AG20443 (cell line): ENCODE measurements around the gene DMRTC2.
A peak's percentile ranks its signal among the peaks of the same experiment; 100 is the strongest.

ENCODE experiments used
- DNase-seq: peaks from one replicate; pipeline ENCODE4 v3.0.0; 2012; ENCODE audit warnings: low spot score, mixed read lengths

Gene DMRTC2

GRCh38 chr19:41847351-41848105 lies 2.7 kb downstream of the DMRTC2 start:
- no peak for DNase-seq

DNA sequence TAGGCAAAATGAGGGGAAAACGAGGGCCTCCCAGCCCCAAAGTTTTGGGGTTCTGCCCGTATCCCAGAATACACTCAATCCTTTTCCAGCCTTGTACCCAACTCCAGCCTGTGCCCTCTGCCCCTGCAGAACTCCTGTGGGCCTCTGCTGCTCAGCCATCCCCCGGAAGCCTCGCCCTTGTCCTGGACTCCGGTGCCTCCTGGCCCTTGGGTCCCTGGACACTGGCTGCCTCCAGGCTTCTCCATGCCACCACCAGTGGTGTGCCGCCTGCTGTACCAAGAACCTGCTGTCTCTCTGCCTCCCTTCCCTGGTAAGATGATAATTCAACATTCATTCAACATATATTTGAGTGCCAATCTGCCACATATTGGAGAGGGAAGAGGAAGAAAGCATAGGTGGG lies 3.8 kb downstream of the DMRTC2 start:
- DNase-seq, result no peak

DNA sequence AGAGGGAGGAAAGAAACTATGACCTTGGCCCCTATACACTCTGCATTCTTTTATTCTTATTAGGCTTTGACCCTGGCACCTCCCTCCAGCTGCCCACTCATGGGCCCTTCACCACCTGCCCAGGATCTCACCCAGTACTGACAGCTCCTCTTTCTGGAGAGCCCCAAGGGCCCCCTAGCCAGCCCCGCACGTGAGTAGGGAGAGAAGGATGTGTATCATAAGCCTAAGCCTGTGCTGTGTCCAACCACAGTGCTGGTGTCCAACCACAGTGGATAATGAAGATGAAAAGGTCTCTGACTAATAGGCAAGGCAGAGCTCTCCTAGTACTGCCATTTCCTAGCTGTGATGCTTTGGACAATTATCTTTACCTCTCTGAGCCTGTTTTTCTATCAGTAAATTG lies 4.2 kb downstream of the DMRTC2 start:
- DNase-seq, result no peak

DNA sequence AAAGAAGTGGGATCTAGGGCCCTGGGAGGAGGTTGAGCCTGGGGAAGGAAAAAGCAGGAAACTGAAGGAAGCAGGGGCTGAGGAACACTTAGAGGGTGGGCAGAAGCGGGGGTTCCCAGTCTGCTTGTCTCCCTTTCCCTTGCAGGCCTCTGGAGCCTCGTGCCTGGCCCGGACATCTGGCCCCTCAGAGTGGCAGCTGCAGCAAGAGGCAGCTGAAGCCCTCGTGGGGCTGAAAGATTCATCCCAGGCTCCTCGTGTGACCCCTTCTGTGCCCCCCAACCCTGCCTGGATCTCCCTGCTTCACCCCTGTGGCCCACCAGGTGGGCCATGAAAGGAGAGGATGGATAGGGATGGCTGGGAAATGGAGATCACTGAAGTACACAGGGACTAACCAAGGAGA lies 5.5 kb downstream of the DMRTC2 start:
- DNase-seq, result no peak

- DNase-seq, result no peak
Observed at GRCh38 chr19:41851456-41851855, 6.6 kb downstream of the DMRTC2 start.

- DNase-seq, result no peak
Observed at GRCh38 chr19:41853344-41853743, 8.5 kb downstream of the DMRTC2 start.

GRCh38 chr19:41853768-41854167 lies 8.9 kb downstream of the DMRTC2 start:
- no peak for DNase-seq

- DNase-seq, result no peak
Observed at GRCh38 chr19:41859213-41859617, 14.4 kb downstream of the DMRTC2 start.

GRCh38 chr19:41859618-41860418 lies 15.0 kb downstream of the DMRTC2 start, which contains the start of gene RPS19:
RPS19 (plus strand) TSS chr19:41860255; CDS start chr19:41860775, 520 bp downstream.
- peak; percentile 97 for DNase-seq

DNA sequence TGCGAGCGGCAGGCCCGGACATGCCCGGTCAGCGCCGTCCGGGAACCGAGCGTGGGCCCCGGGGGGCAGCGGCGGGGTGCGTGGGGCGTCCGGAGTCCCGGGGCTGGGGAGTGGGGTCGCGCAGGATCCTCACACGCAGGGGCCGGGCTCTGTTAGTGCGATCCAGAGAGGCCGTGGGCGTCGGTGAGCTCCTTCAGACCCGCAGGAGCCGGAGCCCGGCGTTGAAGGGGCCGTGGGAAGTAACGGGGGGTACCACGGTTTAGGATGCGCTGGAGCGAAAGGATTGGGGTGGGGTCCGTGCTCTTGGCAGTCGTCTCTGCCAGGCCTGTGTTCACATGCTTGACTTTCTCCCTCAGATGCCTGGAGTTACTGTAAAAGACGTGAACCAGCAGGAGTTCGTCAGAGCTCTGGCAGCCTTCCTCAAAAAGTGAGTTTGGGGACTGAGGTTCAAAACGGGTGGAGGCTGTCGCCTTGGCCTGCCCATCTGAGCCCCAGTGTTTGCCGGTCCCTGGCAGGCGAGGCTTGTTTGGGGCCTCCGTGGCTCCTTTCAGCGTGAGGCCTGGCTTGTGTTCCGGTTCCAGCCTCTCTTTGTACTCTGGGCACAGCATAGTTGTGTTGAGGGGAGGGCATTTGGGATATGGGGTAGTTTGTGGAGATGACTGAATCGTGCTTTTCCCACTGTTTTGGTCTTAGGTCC lies 15.7 kb downstream of the DMRTC2 start:
- peak; percentile 38 for DNase-seq

- no peak for DNase-seq
Observed at GRCh38 chr19:41861116-41861768, 16.4 kb downstream of the DMRTC2 start.

- DNase-seq, result no peak
Observed at GRCh38 chr19:41861846-41862245, 17.0 kb downstream of the DMRTC2 start.

DNA sequence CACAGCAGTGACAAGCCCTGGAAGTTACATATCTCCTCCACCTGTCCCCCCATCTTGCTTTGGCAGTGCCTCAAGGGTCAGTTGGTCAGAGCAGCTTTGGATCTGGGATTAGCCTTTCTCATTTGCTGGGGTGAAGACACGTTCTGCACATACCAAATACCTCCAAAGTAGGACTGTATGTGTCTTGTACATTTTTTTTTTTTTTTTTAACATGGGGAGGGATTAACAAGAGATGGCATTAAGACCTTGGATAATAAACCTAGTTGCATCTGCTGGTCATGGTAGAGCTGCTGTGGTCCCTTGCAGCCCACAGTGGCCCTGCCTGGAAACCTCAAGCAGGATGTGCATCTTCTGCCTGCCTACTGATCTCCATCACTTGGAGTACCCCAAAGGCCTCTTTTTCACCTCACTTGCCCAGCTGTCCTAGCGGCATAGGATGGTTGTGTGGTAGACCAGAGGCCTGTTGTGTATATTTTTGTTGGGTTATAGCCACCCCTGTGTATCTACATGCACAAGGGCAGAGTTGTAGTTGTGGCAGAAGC lies 17.7 kb downstream of the DMRTC2 start:
- no peak for DNase-seq

- no peak for DNase-seq
Observed at GRCh38 chr19:41863209-41863931, 18.5 kb downstream of the DMRTC2 start.

DNA sequence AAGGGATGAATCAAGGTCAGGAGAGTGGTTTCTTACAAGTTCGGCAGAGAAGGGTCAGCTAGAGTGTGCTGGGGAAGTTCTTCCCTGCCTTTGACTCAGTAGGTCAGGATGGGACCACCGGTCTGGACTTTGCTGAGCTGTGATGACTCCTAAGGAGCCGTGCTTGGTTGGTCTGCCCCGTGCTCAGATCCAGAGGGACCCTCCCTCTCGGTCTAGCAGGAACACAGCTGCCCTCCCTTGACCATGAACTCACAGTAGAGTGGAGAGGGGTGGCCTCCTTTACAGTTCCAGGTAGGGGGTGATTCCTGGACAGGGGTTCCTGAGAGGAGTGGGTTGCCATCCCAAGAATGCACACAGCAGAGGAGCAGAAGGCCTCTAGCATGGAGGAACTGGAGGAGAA lies 19.5 kb downstream of the DMRTC2 start:
- no peak for DNase-seq

DNA sequence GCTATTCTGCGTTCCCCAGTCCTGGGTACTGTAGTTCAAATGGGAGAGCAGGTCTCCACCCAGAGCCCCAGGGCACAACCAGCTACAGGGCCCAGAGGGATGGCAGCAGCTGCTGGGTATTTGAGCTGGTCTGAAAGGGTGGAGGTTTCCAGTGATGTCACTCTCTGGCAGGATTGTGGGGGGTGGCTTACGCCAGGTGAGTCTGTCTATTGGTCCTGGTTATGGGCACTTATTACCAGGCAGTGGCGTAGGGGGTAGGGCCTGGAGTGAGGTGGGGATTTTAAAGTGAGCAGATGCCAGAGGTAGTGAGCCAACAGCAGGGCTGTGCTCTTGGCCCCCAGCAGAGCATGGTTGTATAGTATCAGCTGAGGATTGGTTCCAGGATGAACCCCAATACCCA lies 21.4 kb downstream of the DMRTC2 start:
- no peak for DNase-seq

DNA sequence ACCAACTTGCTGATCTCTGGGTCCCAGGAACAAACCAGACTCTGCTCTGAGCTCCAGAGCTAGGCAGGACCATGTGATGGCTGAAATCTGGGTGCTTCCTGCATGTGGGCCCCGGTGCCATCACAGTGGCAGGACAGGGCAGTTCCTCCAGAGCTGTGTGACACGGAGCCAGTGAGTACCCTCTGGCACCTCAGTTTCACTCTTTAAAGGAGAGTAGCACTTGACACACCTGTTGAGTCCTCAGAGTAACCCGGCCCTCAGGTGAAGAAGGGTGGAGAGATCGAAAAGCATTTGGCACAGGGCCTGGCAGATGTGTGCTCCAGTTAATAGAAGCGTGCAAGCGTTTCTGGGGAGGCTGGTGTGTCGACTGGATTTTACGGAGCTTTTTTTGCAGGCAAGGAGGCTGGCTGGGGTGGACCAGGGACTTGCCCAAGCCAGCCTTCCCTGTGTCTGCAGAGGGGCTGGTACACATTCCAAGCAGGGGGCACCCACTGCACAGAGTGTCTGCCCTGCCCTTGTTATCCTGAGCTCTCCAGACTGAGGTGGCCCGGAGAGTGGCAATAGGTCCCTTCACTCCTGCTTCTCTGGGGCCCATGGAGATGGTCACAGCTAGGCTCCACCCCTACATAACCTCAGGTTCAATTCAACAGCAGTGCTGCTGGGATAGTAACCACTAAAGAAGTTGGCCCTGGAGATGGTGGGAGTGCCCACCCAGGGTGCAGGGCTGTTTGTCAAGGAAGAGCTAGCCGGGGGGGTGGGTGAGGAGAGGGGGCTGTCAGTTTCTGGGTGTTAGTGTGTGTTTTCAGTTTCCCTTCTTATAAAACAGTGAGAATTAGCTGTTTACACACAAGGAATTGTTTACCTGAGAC lies 23.5 kb downstream of the DMRTC2 start:
- no peak for DNase-seq

- no peak for DNase-seq
Observed at GRCh38 chr19:41868989-41869300, 24.1 kb downstream of the DMRTC2 start.

- DNase-seq, result no peak
Observed at GRCh38 chr19:41869374-41869955, 24.6 kb downstream of the DMRTC2 start.

- peak; percentile 24 for DNase-seq
Observed at GRCh38 chr19:41870401-41870873, 25.6 kb downstream of the DMRTC2 start.
